OCI-LY1 (cell line): Measurements from ENCODE around the gene TRPM5.

ENCODE experiments used
- EZH2 ChIP-seq: fragments of 200-600 bp; sonication (generic), shearing (Covaris generic); IDR thresholded peaks from 2 replicates; pipeline ENCODE4 v1.8.0; 2017; ENCODE audit warnings: borderline replicate concordance, mixed run types, mild to moderate bottlenecking, antibody characterized with exemption, low read length, moderate library complexity, mixed read lengths
- TF ChIP-seq, protein P1 (sequence below): fragments of 200-600 bp; sonication (generic), shearing (Covaris generic); IDR thresholded peaks from 2 replicates; pipeline ENCODE4 v1.5.1; 2017; ENCODE audit warnings: mild to moderate bottlenecking, antibody characterized with exemption, low read length, moderate library complexity, mixed read lengths

DNA sequence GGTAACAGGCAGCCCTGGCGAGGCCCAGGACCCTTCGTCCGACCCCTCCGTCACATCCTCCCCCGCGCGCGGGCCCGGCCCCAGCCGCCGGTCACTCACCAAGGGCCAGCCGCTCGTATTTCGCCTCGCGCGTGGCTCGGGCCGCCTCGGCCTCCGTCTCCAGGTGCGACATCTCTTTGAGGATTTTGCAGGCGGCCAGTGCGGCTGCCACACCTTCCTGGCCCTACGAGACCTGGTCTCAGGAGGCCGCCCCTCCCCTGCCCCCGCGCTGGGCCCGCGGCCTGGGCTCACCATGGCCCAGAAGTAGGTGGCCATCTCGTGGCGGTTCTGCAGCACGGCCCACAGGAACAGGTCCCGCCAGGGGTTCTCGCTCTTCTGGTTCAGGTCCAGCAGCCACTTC lies 29.7 kb downstream of the TRPM5 start:
- TF ChIP-seq, protein P1, sequence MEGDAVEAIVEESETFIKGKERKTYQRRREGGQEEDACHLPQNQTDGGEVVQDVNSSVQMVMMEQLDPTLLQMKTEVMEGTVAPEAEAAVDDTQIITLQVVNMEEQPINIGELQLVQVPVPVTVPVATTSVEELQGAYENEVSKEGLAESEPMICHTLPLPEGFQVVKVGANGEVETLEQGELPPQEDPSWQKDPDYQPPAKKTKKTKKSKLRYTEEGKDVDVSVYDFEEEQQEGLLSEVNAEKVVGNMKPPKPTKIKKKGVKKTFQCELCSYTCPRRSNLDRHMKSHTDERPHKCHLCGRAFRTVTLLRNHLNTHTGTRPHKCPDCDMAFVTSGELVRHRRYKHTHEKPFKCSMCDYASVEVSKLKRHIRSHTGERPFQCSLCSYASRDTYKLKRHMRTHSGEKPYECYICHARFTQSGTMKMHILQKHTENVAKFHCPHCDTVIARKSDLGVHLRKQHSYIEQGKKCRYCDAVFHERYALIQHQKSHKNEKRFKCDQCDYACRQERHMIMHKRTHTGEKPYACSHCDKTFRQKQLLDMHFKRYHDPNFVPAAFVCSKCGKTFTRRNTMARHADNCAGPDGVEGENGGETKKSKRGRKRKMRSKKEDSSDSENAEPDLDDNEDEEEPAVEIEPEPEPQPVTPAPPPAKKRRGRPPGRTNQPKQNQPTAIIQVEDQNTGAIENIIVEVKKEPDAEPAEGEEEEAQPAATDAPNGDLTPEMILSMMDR, result no peak
- no peak for TF ChIP-seq EZH2
